ENCODE results near the gene RNF217. TPM values are rescaled to one million over a fixed set of nuclear protein-coding genes. Genes with fewer than 3 reads are reported as not detected.

Gene RNF217, protein sequence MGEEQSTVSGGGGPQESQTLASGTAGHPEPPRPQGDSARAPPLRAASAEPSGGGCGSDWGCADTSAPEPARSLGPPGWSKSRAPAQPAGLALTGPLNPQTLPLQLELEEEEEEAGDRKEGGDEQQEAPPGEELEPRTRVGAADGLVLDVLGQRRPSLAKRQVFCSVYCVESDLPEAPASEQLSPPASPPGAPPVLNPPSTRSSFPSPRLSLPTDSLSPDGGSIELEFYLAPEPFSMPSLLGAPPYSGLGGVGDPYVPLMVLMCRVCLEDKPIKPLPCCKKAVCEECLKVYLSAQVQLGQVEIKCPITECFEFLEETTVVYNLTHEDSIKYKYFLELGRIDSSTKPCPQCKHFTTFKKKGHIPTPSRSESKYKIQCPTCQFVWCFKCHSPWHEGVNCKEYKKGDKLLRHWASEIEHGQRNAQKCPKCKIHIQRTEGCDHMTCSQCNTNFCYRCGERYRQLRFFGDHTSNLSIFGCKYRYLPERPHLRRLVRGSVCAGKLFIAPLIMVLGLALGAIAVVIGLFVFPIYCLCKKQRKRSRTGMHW
- 6.1 to 7.3 TPM (median 6.5 TPM) in 5 replicates for total RNA-seq (2022; extraction: Qiagen RNA extraction)

DNA sequence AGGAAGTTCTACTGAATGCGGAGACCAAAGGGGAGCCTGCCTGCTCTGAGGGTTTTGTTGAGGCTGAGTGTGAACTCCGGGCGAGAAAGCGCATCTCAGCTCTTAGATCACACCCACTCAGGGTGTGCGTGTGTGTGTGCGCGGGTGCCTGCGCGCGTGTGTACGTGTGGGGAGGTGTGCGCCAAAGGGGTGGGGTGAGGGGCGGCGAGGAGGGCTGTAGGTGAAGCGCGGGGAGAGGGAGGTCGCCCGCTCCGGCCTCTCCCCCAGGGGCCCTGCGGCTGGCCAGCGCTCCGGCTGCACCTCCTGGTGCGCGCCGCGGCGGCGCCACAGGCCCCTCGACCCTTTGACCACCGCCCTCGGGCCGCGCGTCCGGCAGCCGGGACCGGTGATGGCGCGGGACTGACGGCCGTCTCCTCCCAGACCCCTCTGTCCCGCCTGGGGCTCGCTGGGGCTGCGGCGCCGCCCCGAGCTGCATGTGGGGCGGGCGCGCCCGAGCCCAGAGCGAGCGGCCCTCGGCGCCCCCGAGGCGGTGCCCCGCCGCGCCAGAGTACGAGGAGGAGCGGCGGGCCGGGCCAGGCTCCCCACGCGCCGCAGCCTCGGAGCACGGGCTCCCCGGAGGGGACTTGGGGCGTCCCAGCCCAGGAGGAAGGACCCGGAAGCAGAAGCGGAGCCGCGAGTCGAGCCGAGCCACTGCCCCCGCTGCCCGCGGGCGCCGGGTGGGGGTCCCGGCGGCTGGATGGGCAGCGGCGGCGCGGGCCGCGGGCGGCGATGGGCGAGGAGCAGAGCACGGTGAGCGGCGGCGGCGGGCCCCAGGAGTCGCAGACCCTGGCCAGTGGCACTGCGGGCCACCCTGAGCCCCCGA lies at the start of gene RNF217:
Gene RNF217, plus strand, starts transcription at position 661 of the 862 bp plus-strand sequence. Its CDS starts 108 bp downstream, at position 769.

Other genes with a start within 250 kb of the RNF217 start
- 42.3 to 54.2 TPM (median 47.8 TPM) in 5 replicates for gene TPD52L1, start 191.3 kb downstream of the RNF217 start, total RNA-seq (2022; extraction: Qiagen RNA extraction)